GM10266 (cell line): ENCODE measurements around the gene ZNF526.

Experiments
- DNase-seq: peaks from one replicate; pipeline ENCODE4 v3.0.0; 2012; ENCODE audit errors: extremely low spot score
- TF ChIP-seq, protein P1 (sequence below): IDR thresholded peaks from 2 replicates; pipeline ENCODE4 v1.5.1; 2012; ENCODE audit warnings: mild to moderate bottlenecking, low read depth; ENCODE audit not compliant: control insufficient read depth, insufficient read depth; ENCODE audit errors: missing control alignments

The ZNF526 gene

GRCh38 chr19:42233678-42234292 is 13.7 kb downstream of the ZNF526 start:
- TF ChIP-seq, protein P1, sequence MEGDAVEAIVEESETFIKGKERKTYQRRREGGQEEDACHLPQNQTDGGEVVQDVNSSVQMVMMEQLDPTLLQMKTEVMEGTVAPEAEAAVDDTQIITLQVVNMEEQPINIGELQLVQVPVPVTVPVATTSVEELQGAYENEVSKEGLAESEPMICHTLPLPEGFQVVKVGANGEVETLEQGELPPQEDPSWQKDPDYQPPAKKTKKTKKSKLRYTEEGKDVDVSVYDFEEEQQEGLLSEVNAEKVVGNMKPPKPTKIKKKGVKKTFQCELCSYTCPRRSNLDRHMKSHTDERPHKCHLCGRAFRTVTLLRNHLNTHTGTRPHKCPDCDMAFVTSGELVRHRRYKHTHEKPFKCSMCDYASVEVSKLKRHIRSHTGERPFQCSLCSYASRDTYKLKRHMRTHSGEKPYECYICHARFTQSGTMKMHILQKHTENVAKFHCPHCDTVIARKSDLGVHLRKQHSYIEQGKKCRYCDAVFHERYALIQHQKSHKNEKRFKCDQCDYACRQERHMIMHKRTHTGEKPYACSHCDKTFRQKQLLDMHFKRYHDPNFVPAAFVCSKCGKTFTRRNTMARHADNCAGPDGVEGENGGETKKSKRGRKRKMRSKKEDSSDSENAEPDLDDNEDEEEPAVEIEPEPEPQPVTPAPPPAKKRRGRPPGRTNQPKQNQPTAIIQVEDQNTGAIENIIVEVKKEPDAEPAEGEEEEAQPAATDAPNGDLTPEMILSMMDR = no peak

GRCh38 chr19:42234364-42234763 is 14.3 kb downstream of the ZNF526 start:
- TF ChIP-seq, protein P1 = no peak
- no peak for DNase-seq

More at GRCh38 chr19:42233678-42234292, 13.7 kb downstream of the ZNF526 start:
- no peak for DNase-seq

DNA sequence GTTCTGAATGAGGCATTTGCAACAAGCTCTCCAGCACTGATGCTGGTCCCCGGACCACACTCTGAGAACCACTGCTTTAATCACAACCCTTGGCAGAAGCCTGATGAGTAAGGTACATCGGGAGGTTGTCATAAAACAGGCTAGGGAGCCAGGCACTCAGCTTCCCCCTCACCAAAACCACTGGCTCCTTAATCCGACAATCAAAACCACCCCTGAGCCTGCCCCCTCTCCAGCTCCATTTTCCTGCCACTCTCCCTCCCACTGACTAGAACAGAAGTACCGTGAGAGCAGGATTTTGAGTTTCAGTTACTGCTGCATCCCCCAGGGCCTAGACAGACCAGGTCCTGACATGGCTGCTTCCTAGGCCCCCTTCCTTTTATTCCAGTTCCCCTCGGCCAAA is 15.1 kb downstream of the ZNF526 start:
- DNase-seq = no peak
- TF ChIP-seq, protein P1 = no peak

- TF ChIP-seq, protein P1 = no peak
Observed at GRCh38 chr19:42239544-42240220, 19.6 kb downstream of the ZNF526 start.

GRCh38 chr19:42241279-42241678 is 21.2 kb downstream of the ZNF526 start:
- TF ChIP-seq, protein P1 = no peak
- no peak for DNase-seq

More at GRCh38 chr19:42239544-42240220, 19.6 kb downstream of the ZNF526 start:
- no peak for DNase-seq

GRCh38 chr19:42242069-42242511 is 22.0 kb downstream of the ZNF526 start:
- no peak for DNase-seq
- TF ChIP-seq, protein P1 = no peak
